CD4-positive, alpha-beta T cell treated with Interleukin-17A for 4 hours (primary cell): ENCODE measurements around the gene NAA15.
A peak's percentile ranks its signal among the peaks of the same experiment; 100 is the strongest.
"Not testable (repeated sequence)": the region's sequence is repeated elsewhere in the genome, so short reads cannot be mapped to it uniquely, and the experiment has no call there.

Experiments
- DNase-seq: peaks from one replicate; pipeline ENCODE4 v3.0.0-alpha.2; 2020; ENCODE audit warnings: mixed read lengths

Gene NAA15

GRCh38 chr4:139301113-139301820 lies at the start of gene NAA15:
Gene NAA15 (plus strand): TSS chr4:139301505. CDS start chr4:139301778, 273 bp downstream.
- DNase-seq: peak; percentile 98

- DNase-seq: no peak
Measured at GRCh38 chr4:139253046-139253445, 48.3 kb upstream of the NAA15 start.

DNA sequence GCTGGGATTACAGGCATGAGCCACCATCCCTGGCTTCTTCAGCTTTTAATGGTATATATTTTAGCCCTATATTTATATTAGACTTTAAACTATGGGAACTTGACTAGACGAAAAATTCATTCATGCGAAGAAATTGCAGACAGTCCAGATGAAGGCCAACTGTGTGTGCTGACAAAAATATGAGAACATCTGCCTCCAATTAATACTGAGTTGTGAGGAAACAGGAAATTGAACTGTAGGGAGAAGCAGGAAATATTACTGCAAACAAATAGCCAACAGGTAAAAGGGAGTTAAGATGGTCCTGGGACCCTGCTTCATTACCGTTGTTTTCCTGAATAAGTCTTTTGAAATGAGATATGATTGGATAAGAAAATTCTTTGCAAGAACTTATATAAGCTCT lies 47.6 kb upstream of the NAA15 start:
- no peak for DNase-seq

DNA sequence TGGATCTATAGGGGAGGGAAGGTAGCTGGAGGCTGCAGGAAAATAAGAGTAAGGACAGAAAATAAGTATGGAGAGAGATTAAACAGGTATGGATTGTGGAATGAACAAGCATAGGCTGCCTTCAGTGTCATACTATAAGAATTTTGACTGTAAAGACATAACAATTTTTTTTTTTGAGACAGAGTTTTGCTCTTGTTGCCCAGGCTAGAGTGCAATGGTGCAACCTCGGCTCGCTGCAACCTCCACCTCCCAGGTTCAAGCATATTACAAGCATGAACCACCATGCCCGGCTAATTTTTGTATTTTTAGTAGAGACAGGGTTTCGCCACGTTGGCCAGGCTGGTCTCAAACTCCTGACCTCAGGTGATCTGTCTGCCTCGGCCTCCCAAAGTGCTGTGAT lies 45.7 kb upstream of the NAA15 start:
- DNase-seq: not testable (repeated sequence)

GRCh38 chr4:139256349-139256748 lies 45.0 kb upstream of the NAA15 start:
- no peak for DNase-seq

DNA sequence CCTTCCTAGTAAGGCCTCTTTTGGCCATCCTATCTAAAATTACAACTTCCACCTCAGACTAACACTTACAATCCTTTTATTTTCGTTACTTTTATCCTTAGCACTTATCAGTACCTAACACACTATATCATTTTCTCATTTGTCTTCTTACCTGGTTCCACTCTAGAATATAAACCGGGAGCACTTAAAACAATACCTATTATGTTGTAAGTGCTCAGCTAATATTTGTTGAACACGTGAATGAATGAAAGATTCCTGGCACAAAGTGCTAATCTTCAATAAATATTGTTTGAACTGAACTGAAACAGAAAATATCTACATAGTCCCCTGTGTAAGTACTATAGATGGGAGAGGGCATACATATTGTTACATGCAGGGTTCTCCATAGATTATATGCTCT lies 35.7 kb upstream of the NAA15 start:
- DNase-seq: no peak

DNA sequence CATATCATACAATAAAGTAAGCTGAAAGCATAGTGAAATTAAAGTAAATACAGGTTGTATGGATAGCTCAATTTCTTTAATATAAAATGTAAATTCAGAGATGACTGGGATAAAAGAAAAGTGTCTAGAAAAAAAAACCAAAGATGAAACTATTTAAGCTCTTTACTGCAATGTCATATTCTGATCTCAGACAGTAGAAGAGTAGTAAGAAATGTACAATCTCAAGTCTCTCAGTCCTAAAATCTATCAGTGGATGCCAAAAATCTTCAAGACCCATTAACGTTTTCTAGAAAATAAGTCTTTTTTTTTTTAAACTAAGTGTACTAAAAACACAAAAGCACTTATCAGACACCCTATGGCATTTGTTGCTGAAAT lies 35.1 kb upstream of the NAA15 start:
- DNase-seq: no peak

DNA sequence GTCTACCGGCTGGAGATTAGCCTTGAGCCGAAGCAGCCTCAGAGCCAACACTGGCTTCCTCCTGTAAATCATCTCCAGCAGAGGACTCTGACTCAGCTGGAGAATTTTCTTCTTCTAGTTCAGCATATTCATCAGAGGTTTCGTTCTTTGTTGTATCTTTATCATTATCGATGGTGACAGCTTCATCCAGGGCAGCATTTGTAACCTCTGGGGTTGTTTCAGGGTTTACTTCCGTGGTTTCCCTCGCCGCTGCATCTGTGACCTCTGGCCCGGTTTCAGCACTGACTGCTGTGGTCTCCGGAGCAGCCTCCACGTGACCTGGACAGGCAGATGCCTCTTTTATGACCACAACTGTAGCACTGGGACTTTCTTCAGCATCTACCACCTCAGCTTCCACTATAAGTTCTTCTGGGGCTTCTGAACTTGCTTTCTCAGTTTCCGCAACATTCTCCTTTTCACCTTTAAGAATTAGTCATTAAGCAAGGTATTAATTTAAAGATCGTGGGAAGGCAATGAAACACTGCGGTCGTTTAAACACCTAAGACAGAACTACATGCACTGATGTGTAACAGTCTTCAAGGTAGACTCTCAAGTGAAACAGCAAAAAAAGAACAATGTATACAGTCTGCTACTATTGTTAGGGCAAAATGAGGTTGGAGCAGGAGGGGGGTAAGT lies 34.6 kb upstream of the NAA15 start:
- peak; percentile 66 for DNase-seq

GRCh38 chr4:139267301-139267700 lies 34.0 kb upstream of the NAA15 start:
- DNase-seq: no peak

DNA sequence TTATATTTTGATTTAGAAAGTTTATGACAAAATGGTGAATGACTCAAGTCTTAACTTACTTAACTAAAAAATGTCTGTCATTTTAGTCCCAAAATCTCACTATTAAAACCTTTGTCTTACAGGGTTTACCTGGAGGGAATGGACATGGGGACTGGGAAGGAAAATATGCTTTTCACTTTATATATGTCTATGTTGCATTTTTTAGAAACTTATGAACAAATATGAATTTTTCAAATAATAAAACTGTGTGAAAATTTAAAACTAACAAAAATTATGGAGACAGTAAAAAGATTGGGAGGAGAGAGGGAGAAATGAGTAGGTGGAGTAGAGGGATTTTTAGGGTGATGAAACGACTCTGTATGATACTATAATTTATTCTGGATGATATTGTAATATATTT lies 27.5 kb upstream of the NAA15 start:
- no peak for DNase-seq

- DNase-seq: no peak
Measured at GRCh38 chr4:139274790-139275189, 26.5 kb upstream of the NAA15 start.

GRCh38 chr4:139275281-139275735 lies 26.0 kb upstream of the NAA15 start:
- no peak for DNase-seq

DNA sequence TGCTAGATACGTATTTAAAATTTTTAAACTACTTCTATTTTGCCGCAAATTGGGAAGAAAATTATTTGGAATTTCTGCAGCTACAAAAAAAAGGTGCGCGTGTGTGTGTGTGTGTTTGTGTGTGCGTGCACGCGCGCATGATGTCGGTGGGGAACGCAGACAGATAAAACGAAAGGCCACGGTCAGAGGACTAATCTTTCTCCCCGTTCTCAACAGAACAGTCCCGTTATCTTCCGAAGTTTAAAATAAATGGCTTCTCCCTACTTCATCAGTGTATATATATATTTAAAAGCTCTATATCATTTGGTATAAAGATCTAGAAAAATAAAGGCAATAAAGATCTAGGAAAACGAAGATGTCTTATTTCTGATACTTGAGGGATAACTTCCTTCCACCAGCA lies 22.8 kb upstream of the NAA15 start:
- DNase-seq: no peak

GRCh38 chr4:139278912-139279759 lies 22.2 kb upstream of the NAA15 start:
- DNase-seq: peak; percentile 11

DNA sequence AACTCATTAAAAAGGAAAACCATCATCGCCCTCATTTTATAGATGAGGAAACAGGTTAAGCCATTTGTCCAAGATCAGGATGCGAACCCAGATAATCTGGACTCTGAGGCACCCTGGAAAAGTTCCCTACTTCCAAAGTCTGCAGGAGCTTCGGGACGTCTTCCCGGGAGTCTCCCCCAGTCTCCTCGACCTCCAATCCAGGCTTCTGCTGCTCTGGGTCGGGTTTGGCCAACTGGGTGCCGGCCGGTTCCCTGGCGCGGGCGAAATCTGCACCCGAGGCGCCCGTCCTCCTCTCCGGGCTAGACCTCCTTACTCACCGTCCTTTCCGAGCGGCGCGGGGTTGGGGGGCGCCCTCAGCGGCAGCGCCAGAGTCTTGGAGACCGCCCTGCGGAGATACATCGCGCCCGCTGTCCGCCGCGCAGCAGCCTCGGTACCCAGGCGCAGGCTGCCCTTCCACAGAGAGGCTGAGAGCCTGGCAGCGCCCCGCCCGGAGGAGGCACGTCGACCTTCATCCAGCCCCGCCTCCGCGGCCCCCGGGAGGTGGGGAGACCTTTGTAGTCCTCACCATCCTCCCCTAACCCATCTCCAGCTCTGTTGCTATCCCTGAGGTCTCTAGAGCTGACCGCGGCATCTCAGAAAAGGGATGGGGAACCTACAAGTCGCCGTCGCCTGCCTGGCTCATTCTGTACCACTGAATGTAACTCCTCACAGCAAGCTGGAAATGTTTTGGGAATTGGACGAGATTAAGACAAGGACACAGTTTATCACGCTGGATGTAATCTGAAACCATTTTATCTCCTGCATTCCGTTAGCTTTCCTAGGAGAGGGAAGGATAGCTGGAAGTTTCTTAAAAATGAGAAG lies 21.3 kb upstream of the NAA15 start, which contains the start of gene MGARP:
Gene MGARP, minus strand, starts transcription at position 466 of the 861 bp plus-strand sequence. Its CDS starts 67 bp downstream, at position 399.
- DNase-seq: peak; percentile 23

GRCh38 chr4:139282065-139282720 lies 19.1 kb upstream of the NAA15 start:
- no peak for DNase-seq

GRCh38 chr4:139282721-139283075 lies 18.6 kb upstream of the NAA15 start:
- DNase-seq: no peak

- no peak for DNase-seq
Measured at GRCh38 chr4:139286186-139286698, 15.1 kb upstream of the NAA15 start.

DNA sequence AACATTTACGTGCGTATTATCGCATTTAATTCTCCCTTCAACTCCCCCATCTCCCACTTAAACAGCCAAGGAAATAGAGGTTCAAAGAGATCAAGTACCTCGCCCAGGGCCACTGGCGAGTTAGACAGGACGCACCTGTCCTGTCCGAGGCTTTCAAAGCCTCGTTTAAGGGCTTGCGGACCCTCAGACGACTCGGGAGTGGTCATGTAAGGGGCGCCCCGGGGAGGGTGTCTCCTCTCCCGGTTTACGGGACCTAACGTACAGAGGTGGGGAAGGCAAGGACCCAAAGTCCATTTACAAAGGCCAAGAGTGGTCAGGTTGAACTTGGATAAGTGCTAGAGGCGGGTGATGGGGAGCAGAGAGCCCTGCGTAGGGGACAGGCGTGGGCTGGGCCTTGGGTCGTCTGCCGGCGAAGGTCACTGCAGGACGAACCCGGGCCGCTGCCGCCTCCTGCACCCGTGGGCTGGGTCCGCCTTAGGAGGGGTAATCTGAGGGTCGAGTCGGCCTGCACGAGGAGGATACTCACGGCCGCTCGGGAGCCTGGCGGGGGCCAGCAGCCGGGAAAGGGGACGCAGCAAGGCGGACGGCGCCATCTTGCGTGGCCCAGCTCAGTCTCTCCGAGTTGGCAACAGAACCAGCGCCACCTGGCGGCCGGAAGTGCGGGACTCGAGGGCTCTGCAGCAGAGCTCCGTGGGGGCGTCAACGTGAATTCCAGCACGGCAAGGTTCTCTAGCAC lies 5.9 kb upstream of the NAA15 start:
- DNase-seq: peak; percentile 100

DNA sequence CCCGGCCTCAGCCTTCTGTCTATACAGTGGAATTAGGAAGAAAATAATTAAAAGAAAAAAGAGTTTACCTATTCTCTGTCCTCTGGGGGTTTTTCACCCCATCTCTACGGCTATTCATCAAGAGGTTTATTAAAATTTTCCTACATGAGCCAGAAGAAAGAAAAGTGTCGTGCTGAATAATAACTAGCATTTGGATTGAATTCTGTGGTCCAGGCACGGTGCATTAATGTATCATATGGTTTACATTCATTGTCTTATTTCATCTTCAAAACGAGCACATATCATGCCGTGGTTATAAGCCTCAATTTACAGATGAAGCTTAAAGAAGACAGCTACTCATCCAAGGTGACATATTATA lies 5.4 kb upstream of the NAA15 start:
- DNase-seq: no peak

DNA sequence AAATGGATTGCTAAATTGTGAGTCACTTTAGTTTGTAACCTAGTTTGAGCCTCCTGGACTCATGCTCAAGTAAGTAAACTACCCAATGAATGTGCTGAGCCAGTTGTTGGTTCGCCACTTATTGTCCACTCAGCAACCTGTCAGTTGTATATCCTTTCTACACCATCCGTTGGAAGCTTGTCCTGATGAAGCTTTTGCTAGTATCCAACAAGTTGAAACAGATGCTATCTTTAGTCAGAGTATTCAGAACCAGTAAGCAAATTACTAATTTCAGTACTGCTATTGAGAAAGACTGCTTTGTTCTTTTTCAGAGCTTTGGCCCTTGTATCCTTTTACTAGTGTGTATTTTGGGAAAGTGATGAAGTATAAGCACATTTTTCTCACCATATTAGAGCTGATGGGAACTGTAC lies 4.3 kb upstream of the NAA15 start:
- DNase-seq: no peak
